ENCODE measurements around the gene IFITM10. TPM values are rescaled to one million over a fixed set of nuclear protein-coding genes. Genes with fewer than 3 reads are reported as not detected.
"Not testable (repeated sequence)": the region's sequence is repeated elsewhere in the genome, so short reads cannot be mapped to it uniquely, and the experiment has no call there.

IFITM10 gene
- total and polyA plus RNA-seq, 2 donors from 2014 or later, result 2.3 to 6.4 TPM

- H3K4me1 ChIP-seq (ENCODE audit: control insufficient read depth in 2 of 3, insufficient read depth in 2 of 3, low read depth in 1 of 3, low read length in 3 of 3); intact Hi-C loops (cut with DNase I); H3K27me3 ChIP-seq (ENCODE audit: control insufficient read depth, insufficient read depth, low read length); DNase-seq; FAIRE-seq; H3K4me3 ChIP-seq (ENCODE audit: low read length in 3 of 3); H3K27ac ChIP-seq (ENCODE audit: low read depth in 2 of 2, low read length in 2 of 2); H3K9me3 ChIP-seq (ENCODE audit: control insufficient read depth in 2 of 3, insufficient read depth in 1 of 3, low read length in 3 of 3); H3K9ac ChIP-seq (ENCODE audit: low read length in 3 of 3); H3K36me3 ChIP-seq (ENCODE audit: control insufficient read depth in 2 of 3, insufficient read depth in 3 of 3, low read length in 3 of 3): not testable (repeated sequence)
These were observed 62.0 kb downstream of the IFITM10 start for GRCh38 chr11:1688336-1688947.

DNA sequence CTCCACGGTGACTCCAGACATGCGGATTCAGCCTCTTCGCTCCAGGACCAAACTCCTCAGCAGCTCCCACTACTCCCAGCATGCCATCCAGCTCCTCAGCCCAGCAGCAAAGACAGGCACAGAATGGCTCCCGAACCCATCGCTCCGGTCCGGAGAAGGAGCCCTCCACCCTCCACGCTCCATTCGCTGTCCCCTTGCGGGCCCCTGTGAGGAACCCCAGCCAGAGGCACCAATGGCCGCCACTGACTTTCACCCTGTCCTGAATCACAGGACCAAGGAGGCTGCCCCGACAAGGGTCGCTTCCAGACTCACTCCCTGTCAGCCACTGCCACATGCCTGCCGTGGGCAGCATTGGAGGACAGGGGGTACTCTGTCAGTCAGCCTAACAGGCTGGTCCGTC lies 64.2 kb downstream of the IFITM10 start:
- H3K9ac ChIP-seq (ENCODE audit: low read length in 3 of 3); H3K4me3 ChIP-seq (ENCODE audit: low read length in 3 of 3); H3K9me3 ChIP-seq (ENCODE audit: control insufficient read depth in 2 of 3, insufficient read depth in 1 of 3, low read length in 3 of 3); intact Hi-C loops (cut with DNase I); H3K4me1 ChIP-seq (ENCODE audit: control insufficient read depth in 2 of 3, insufficient read depth in 2 of 3, low read depth in 1 of 3, low read length in 3 of 3); H3K36me3 ChIP-seq (ENCODE audit: control insufficient read depth in 2 of 3, insufficient read depth in 3 of 3, low read length in 3 of 3); FAIRE-seq; H3K27me3 ChIP-seq (ENCODE audit: control insufficient read depth, insufficient read depth, low read length); DNase-seq; H3K27ac ChIP-seq (ENCODE audit: low read depth in 2 of 2, low read length in 2 of 2): not testable (repeated sequence)

- H3K27ac ChIP-seq (ENCODE audit: low read depth in 2 of 2, low read length in 2 of 2); H3K4me1 ChIP-seq (ENCODE audit: control insufficient read depth in 2 of 3, insufficient read depth in 2 of 3, low read depth in 1 of 3, low read length in 3 of 3); intact Hi-C loops (cut with DNase I); FAIRE-seq; H3K9ac ChIP-seq (ENCODE audit: low read length in 3 of 3); H3K9me3 ChIP-seq (ENCODE audit: control insufficient read depth in 2 of 3, insufficient read depth in 1 of 3, low read length in 3 of 3); H3K27me3 ChIP-seq (ENCODE audit: control insufficient read depth, insufficient read depth, low read length); H3K4me3 ChIP-seq (ENCODE audit: low read length in 3 of 3); H3K36me3 ChIP-seq (ENCODE audit: control insufficient read depth in 2 of 3, insufficient read depth in 3 of 3, low read length in 3 of 3): not testable (repeated sequence)
- DNase-seq, result peak in 1 of 5 donors; percentile 7
These were observed 65.2 kb downstream of the IFITM10 start for GRCh38 chr11:1684886-1685874.

DNA sequence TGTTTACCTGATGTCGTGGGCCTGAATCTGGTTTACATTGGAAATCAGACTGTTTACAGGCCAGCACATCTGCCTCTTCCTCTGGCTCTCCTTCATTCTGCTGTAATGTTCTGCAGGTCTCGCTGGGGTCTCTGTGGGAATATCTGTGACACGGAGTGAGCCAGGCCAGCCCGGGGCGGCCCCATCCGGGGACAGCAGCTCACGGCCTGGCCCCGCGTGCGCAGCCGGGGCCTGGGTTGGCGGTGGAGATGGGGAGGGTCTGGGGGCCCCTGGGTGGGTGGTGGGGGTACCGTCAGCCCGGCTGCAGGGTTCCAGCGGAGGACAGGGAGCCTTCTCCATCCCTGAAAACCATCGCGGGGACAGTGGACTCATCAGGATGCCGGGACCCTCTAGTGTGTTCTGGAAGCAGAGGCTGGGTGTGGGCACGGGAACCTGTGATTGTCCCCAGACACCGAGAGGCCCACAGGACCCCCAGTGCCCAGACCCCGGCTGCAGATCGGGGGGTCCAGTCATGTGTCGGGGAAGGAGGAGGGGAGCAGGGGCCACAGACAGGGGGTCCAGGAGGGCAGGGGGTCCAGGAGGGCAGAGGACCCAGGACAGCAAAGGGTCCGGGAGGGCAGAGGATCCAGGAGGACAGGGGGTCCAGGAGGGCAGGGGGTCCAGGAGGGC lies 66.4 kb downstream of the IFITM10 start:
- FAIRE-seq; intact Hi-C loops (cut with DNase I); H3K4me1 ChIP-seq (ENCODE audit: control insufficient read depth in 2 of 3, insufficient read depth in 2 of 3, low read depth in 1 of 3, low read length in 3 of 3); H3K27ac ChIP-seq (ENCODE audit: low read depth in 2 of 2, low read length in 2 of 2); H3K9ac ChIP-seq (ENCODE audit: low read length in 3 of 3); H3K9me3 ChIP-seq (ENCODE audit: control insufficient read depth in 2 of 3, insufficient read depth in 1 of 3, low read length in 3 of 3); H3K27me3 ChIP-seq (ENCODE audit: control insufficient read depth, insufficient read depth, low read length); DNase-seq; H3K36me3 ChIP-seq (ENCODE audit: control insufficient read depth in 2 of 3, insufficient read depth in 3 of 3, low read length in 3 of 3); H3K4me3 ChIP-seq (ENCODE audit: low read length in 3 of 3): not testable (repeated sequence)

GRCh38 chr11:1683216-1683615 lies 67.2 kb downstream of the IFITM10 start:
- H3K27me3 ChIP-seq (ENCODE audit: control insufficient read depth, insufficient read depth, low read length); H3K4me1 ChIP-seq (ENCODE audit: control insufficient read depth in 2 of 3, insufficient read depth in 2 of 3, low read depth in 1 of 3, low read length in 3 of 3); intact Hi-C loops (cut with DNase I); H3K27ac ChIP-seq (ENCODE audit: low read depth in 2 of 2, low read length in 2 of 2); FAIRE-seq; H3K4me3 ChIP-seq (ENCODE audit: low read length in 3 of 3); H3K9ac ChIP-seq (ENCODE audit: low read length in 3 of 3); H3K36me3 ChIP-seq (ENCODE audit: control insufficient read depth in 2 of 3, insufficient read depth in 3 of 3, low read length in 3 of 3); H3K9me3 ChIP-seq (ENCODE audit: control insufficient read depth in 2 of 3, insufficient read depth in 1 of 3, low read length in 3 of 3): not testable (repeated sequence)
- DNase-seq, result peak in 1 of 5 donors; percentile 5

Other genes starting within 250 kb of the IFITM10 start
- gene DUSP8, start 178.3 kb downstream of the IFITM10 start, total RNA-seq, result 9.1 TPM
- gene DUSP8, start 178.3 kb downstream of the IFITM10 start, polyA plus RNA-seq (ENCODE audit: insufficient read depth, low read depth, low replicate concordance), result 1.9 TPM
- gene KRTAP5-1, start 165.3 kb downstream of the IFITM10 start, total RNA-seq, result not detected
- not detected for gene KRTAP5-1, start 165.3 kb downstream of the IFITM10 start, polyA plus RNA-seq (ENCODE audit: insufficient read depth, low read depth, low replicate concordance)
- gene KRTAP5-2, start 152.3 kb downstream of the IFITM10 start, total RNA-seq, result not detected
- not detected for gene KRTAP5-2, start 152.3 kb downstream of the IFITM10 start, polyA plus RNA-seq (ENCODE audit: insufficient read depth, low read depth, low replicate concordance)
- not detected for gene KRTAP5-3, start 142.1 kb downstream of the IFITM10 start, total RNA-seq
- not detected for gene KRTAP5-3, start 142.1 kb downstream of the IFITM10 start, polyA plus RNA-seq (ENCODE audit: insufficient read depth, low read depth, low replicate concordance)
- not detected for gene KRTAP5-4, start 128.5 kb downstream of the IFITM10 start, total RNA-seq
- not detected for gene KRTAP5-4, start 128.5 kb downstream of the IFITM10 start, polyA plus RNA-seq (ENCODE audit: insufficient read depth, low read depth, low replicate concordance)
- gene KRTAP5-5, start 120.8 kb downstream of the IFITM10 start, total RNA-seq, result not detected
- not detected for gene KRTAP5-5, start 120.8 kb downstream of the IFITM10 start, polyA plus RNA-seq (ENCODE audit: insufficient read depth, low read depth, low replicate concordance)
- not detected for gene KRTAP5-6, start 53.4 kb downstream of the IFITM10 start, total RNA-seq
- gene KRTAP5-6, start 53.4 kb downstream of the IFITM10 start, polyA plus RNA-seq (ENCODE audit: insufficient read depth, low read depth, low replicate concordance), result not detected
- gene CTSD, start 13.3 kb upstream of the IFITM10 start, total RNA-seq, result 2,183 TPM
- 2,764 TPM for gene CTSD, start 13.3 kb upstream of the IFITM10 start, polyA plus RNA-seq (ENCODE audit: insufficient read depth, low read depth, low replicate concordance)
- 1.7 TPM for gene SYT8, start 84.4 kb upstream of the IFITM10 start, total RNA-seq
- gene SYT8, start 84.4 kb upstream of the IFITM10 start, polyA plus RNA-seq (ENCODE audit: insufficient read depth, low read depth, low replicate concordance), result 1.2 TPM
- 1.3 TPM for gene TNNI2, start 88.4 kb upstream of the IFITM10 start, total RNA-seq
- not detected for gene TNNI2, start 88.4 kb upstream of the IFITM10 start, polyA plus RNA-seq (ENCODE audit: insufficient read depth, low read depth, low replicate concordance)
- 26.1 TPM for gene LSP1, start 102.5 kb upstream of the IFITM10 start, total RNA-seq
- gene LSP1, start 102.5 kb upstream of the IFITM10 start, polyA plus RNA-seq (ENCODE audit: insufficient read depth, low read depth, low replicate concordance), result 8.4 TPM
- gene PRR33, start 141.3 kb upstream of the IFITM10 start, total RNA-seq, result not detected
- gene PRR33, start 141.3 kb upstream of the IFITM10 start, polyA plus RNA-seq (ENCODE audit: insufficient read depth, low read depth, low replicate concordance), result not detected
- gene TNNT3, start 169.1 kb upstream of the IFITM10 start, total RNA-seq, result 0.60 TPM
- not detected for gene TNNT3, start 169.1 kb upstream of the IFITM10 start, polyA plus RNA-seq (ENCODE audit: insufficient read depth, low read depth, low replicate concordance)
- 45.9 TPM for gene MRPL23, start 196.7 kb upstream of the IFITM10 start, total RNA-seq
- gene MRPL23, start 196.7 kb upstream of the IFITM10 start, polyA plus RNA-seq (ENCODE audit: insufficient read depth, low read depth, low replicate concordance), result 183 TPM
- 53.8 TPM for gene H19, start 247.2 kb upstream of the IFITM10 start, total RNA-seq
- 140 TPM for gene H19, start 247.2 kb upstream of the IFITM10 start, polyA plus RNA-seq (ENCODE audit: insufficient read depth, low read depth, low replicate concordance)

All from kidney (tissue), 11 donors.